ENCODE measurements around the gene CYTL1. TPM values are rescaled to one million over a fixed set of nuclear protein-coding genes. Genes with fewer than 3 reads are reported as not detected.

The CYTL1 gene
- total and polyA plus RNA-seq, 2 donors (not counting 3 experiments of a cell fraction or from before 2014, with no cell fraction given): 4.0 to 36.8 TPM

DNA sequence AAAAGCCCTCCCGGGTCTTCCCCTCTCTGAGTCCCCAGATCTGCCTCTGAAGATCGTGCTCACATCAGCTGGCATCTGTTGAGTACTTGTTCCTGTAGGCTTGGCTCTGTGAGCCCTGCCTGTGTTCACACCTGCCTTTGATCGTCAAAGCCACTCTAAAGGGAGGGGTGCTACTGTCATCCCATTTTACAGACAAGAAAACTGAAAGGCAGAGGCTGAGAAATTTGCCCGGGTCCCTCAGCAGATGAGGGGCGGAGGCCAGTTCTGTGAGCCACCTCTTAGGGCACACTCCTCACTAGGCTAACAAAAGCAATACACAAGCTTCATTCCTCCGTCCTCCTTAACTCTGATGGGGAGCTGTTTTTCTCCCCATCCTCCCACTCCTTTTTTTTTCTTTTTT lies 655 bp downstream of the CYTL1 start:
- dilution Hi-C loops (cut with MboI; ENCODE audit: extremely low pct_ligation_motif_present, low sequenced_read_pairs): no loop called here

GRCh38 chr4:5018096-5018495 lies 1.2 kb downstream of the CYTL1 start:
- H3K9me1 ChIP-seq (replicated peaks; ENCODE audit: control insufficient read depth, extremely low read depth, insufficient read depth, low read length): no peaks in the 10 kb centered on the region
- H3K4me3 ChIP-seq (replicated peaks in 1 of 3; ENCODE audit: insufficient read depth in 1 of 3, low read depth in 1 of 3, low read length in 3 of 3): no peak overlapping the region
- no peaks in the 10 kb centered on the region for H3K79me2 ChIP-seq (ENCODE audit: control insufficient read depth, insufficient read depth, low read length)
- H4K20me1 ChIP-seq (replicated peaks; ENCODE audit: control insufficient read depth, extremely low read depth, insufficient read depth, low read length): no peaks in the 10 kb centered on the region
- TF ChIP-seq POLR2A (IDR thresholded peaks at IDR 0.05; ENCODE audit: low read depth, low read length): no peak
- TF ChIP-seq POLR2AphosphoS5 (IDR thresholded peaks at IDR 0.05; ENCODE audit: insufficient read depth, low read depth, low read length): no peak
- TF ChIP-seq GATA2 (IDR thresholded peaks at IDR 0.05; ENCODE audit: insufficient read depth, insufficient read length, low read depth, low read length): no peak
- no peak for TF ChIP-seq MAX (IDR thresholded peaks at IDR 0.05; ENCODE audit: insufficient read depth, insufficient read length)
- no peak for TF ChIP-seq EZH2 (IDR thresholded peaks at IDR 0.05; ENCODE audit: borderline replicate concordance, low read depth, low read length, severe bottlenecking)
- TF ChIP-seq, protein P1, sequence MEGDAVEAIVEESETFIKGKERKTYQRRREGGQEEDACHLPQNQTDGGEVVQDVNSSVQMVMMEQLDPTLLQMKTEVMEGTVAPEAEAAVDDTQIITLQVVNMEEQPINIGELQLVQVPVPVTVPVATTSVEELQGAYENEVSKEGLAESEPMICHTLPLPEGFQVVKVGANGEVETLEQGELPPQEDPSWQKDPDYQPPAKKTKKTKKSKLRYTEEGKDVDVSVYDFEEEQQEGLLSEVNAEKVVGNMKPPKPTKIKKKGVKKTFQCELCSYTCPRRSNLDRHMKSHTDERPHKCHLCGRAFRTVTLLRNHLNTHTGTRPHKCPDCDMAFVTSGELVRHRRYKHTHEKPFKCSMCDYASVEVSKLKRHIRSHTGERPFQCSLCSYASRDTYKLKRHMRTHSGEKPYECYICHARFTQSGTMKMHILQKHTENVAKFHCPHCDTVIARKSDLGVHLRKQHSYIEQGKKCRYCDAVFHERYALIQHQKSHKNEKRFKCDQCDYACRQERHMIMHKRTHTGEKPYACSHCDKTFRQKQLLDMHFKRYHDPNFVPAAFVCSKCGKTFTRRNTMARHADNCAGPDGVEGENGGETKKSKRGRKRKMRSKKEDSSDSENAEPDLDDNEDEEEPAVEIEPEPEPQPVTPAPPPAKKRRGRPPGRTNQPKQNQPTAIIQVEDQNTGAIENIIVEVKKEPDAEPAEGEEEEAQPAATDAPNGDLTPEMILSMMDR (IDR thresholded peaks at IDR 0.05; ENCODE audit: extremely low read depth in 1 of 2, insufficient read depth in 1 of 2, low read depth in 1 of 2, low read length in 2 of 2): no peak
- H3K36me3 ChIP-seq (ENCODE audit: control insufficient read depth in 2 of 2, extremely low read depth in 1 of 2, insufficient read depth in 2 of 2, low read length in 2 of 2): no peaks in the 10 kb centered on the region
- H2AFZ ChIP-seq (ENCODE audit: low read depth, low read length): no peak overlapping the region
- no peak for FAIRE-seq
- POLR2A ChIA-PET: interaction anchor here (0.8 kb wide), 1 partner anchor 13 kb away, joined by 4 read pairs; no protein-coding TSS in a partner anchor
- H3K9ac ChIP-seq (replicated peaks; ENCODE audit: extremely low read depth, insufficient read depth, low read length): no peak overlapping the region
- no peak overlapping the region for H3K4me2 ChIP-seq (ENCODE audit: insufficient read depth, low read length)
- no peaks in the 10 kb centered on the region for H3K9me3 ChIP-seq (replicated peaks; ENCODE audit: control insufficient read depth, insufficient read depth, low read length)
- H3K4me1 ChIP-seq (ENCODE audit: control insufficient read depth, extremely low read depth, insufficient read depth, low read length): no peaks in the 10 kb centered on the region
- intact Hi-C loops (cut with micrococcal nuclease): no loop called here
- CTCF ChIA-PET: interaction anchor here (0.6 to 2.4 kb wide), 9 partner anchors 9 to 441 kb away, joined by 3 to 20 read pairs (median 5); partner anchors contain the start of gene STK32B
- H3K27me3 ChIP-seq (ENCODE audit: control insufficient read depth in 2 of 2, insufficient read depth in 2 of 2, low read length in 2 of 2): peaks cover 6 to 20% of the 10 kb centered on the region in 2 experiments
- DNase-seq (ENCODE audit: low read depth, low spot score): no peak
- BruUV-seq (replicated peaks): no TSS peak
- H3K27ac ChIP-seq (ENCODE audit: insufficient read depth, low read depth, low read length): no peak overlapping the region
- dilution Hi-C loops (cut with MboI; ENCODE audit: extremely low pct_ligation_motif_present, low sequenced_read_pairs): no loop called here

More for the DNA sequence above, 655 bp downstream of the CYTL1 start:
- Histone ChIP-seq H3K79me2 (ENCODE audit: control insufficient read depth, insufficient read depth, low read length) (no peaks in the 10 kb centered on the region), H3K9me3 (replicated peaks; ENCODE audit: control insufficient read depth, insufficient read depth, low read length) (no peaks in the 10 kb centered on the region), H4K20me1 (replicated peaks; ENCODE audit: control insufficient read depth, extremely low read depth, insufficient read depth, low read length) (no peaks in the 10 kb centered on the region), H3K4me2 (ENCODE audit: insufficient read depth, low read length) (no peak overlapping the region), H3K27ac (ENCODE audit: insufficient read depth, low read depth, low read length) (no peak overlapping the region), H3K4me3 (replicated peaks in 1 of 3; ENCODE audit: insufficient read depth in 1 of 3, low read depth in 1 of 3, low read length in 3 of 3) (no peak overlapping the region), H3K9me1 (replicated peaks; ENCODE audit: control insufficient read depth, extremely low read depth, insufficient read depth, low read length) (no peaks in the 10 kb centered on the region), H3K4me1 (ENCODE audit: control insufficient read depth, extremely low read depth, insufficient read depth, low read length) (no peaks in the 10 kb centered on the region), H3K27me3 (ENCODE audit: control insufficient read depth in 2 of 2, insufficient read depth in 2 of 2, low read length in 2 of 2) (peaks cover 6 to 20% of the 10 kb centered on the region in 2 experiments), H3K9ac (replicated peaks; ENCODE audit: extremely low read depth, insufficient read depth, low read length) (no peak overlapping the region), H2AFZ (ENCODE audit: low read depth, low read length) (no peak overlapping the region), H3K36me3 (ENCODE audit: control insufficient read depth in 2 of 2, extremely low read depth in 1 of 2, insufficient read depth in 2 of 2, low read length in 2 of 2) (no peaks in the 10 kb centered on the region)
- BruUV-seq (replicated peaks): no TSS peak
- TF ChIP-seq MAX (IDR thresholded peaks at IDR 0.05; ENCODE audit: insufficient read depth, insufficient read length): no peak
- peak; percentile 13 for TF ChIP-seq EZH2 (IDR thresholded peaks at IDR 0.05; ENCODE audit: borderline replicate concordance, low read depth, low read length, severe bottlenecking)
- FAIRE-seq (no peak), DNase-seq (ENCODE audit: low read depth, low spot score) (no peak)
- intact Hi-C loops (cut with micrococcal nuclease): no loop called here
- ChIA-PET CTCF (interaction anchor here (0.9 to 2.4 kb wide), 8 partner anchors 9 to 441 kb away, joined by 3 to 20 read pairs (median 6); partner anchors contain the start of gene STK32B), POLR2A (interaction anchor here (0.8 kb wide), 1 partner anchor 12 kb away, joined by 4 read pairs; no protein-coding TSS in a partner anchor)
